Activated naive CD4-positive, alpha-beta T cell treated with anti-CD3 and anti-CD28 coated beads, Interleukin-2, amount 50 U/mL, for 72 hours (primary cell): ENCODE data around the gene HLTF. TPM values are rescaled to one million over a fixed set of nuclear protein-coding genes. Genes with fewer than 3 reads are reported as not detected.
A peak's percentile ranks its signal among the peaks of the same experiment; 100 is the strongest.
"Not testable (repeated sequence)": the region's sequence is repeated elsewhere in the genome, so short reads cannot be mapped to it uniquely, and the experiment has no call there.

Experiments used
- ATAC-seq, 2 donors: fragments of 150-1000 bp; cut with Tn5 transposase; 2 replicates each; pipeline ENCODE4 v1.10.0; 2021; ENCODE audit warnings: mild to moderate bottlenecking in 2 of 2, moderate library complexity in 2 of 2
- DNase-seq, 2 donors: peaks; one replicate each; pipeline ENCODE4 v3.0.0; 2021 to 2022; ENCODE audit warnings: low spot score in 2 of 2
- H3K27ac Mint-ChIP-seq, 2 donors: one replicate each; pipeline ENCODE4 v1.8.0; 2022; ENCODE audit warnings: mild to moderate bottlenecking in 2 of 2, mixed read lengths in 2 of 2
- H3K36me3 Mint-ChIP-seq, 2 donors: one replicate each; pipeline ENCODE4 v1.8.0; 2022; ENCODE audit warnings: mixed read lengths in 2 of 2
- H3K9me3 Mint-ChIP-seq, 2 donors: one replicate each; pipeline ENCODE4 v1.8.0; 2022; ENCODE audit warnings: mixed read lengths in 2 of 2
- total RNA-seq, 2 donors: library from RNA; stranded (reverse); gene quantifications; one replicate each; pipeline ENCODE4 v1.2.3, GENCODE V29; 2022

Gene HLTF
- total RNA-seq, 2 donors from 2014 or later, result 24.9 to 35.8 TPM

DNA sequence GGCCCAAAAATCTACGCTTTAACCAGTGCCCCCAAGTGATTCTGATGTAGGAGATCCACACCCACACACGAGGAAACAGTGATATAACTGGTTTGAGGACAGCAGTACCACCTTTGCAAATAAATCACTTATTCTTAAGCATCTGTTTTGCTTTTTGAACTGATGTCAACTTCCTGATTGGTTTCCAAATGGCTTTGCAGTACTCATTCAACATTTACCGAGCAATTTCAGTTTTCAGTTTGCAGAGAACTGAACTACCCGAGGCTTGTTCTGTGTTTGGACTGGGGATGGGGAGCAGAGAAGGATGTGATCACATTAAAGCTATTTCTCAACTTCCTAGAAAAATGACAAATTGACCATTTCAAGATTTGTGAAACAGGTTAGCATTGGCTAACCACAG is 96.1 kb downstream of the HLTF start:
- H3K36me3 Mint-ChIP-seq, result no peaks in the 10 kb centered on the region
- no peak for DNase-seq
- peak in 1 of 2 donors; percentile 37 for ATAC-seq

DNA sequence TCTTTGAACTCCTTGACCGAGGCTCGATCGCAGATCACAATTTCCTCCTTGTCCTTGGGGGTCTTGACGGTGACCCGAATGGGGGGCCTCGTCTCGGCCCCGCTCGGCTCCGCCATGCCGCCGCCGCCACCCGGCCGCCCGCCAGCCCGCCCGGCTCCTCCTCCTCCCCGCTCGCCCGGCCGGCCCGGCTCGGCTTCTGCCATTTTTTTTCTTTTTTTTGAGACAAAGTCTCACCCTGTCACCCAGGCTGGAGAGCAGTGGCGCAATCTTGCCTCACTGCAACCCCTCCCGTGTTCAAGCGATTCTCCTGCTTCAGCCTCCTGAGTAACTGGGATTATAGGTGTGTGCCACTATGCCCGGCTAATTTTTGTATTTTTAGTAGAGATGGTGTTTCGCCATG is 98.8 kb downstream of the HLTF start:
- DNase-seq, H3K36me3 Mint-ChIP-seq, ATAC-seq, H3K9me3 Mint-ChIP-seq, H3K27ac Mint-ChIP-seq: not testable (repeated sequence)

More for the DNA sequence above, 96.1 kb downstream of the HLTF start:
- Mint-ChIP-seq H3K9me3 (no peaks in the 10 kb centered on the region), H3K27ac (peak overlapping the region in 1 of 2 donors; percentile 78)

DNA sequence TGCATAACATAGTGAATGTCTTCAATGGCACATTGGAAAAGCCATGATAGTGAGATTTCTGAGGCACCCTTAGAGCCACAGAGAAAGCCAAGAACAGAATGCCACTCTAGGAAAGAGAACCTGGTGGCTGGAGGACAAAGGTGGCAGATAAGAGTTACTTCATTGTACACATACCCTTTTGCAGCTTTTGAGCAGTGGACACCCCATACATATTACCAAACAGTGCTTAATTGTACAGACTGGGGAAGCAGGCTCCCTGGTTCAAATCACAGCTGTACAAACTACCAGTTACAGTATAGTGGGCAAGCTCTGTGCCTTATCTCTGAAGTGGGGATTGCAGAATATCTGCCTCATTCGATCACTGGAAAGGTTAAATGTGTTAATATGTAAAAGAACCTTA is 105.1 kb downstream of the HLTF start:
- ATAC-seq (no peak), DNase-seq (no peak)
- peaks cover 0 to 4% of the 10 kb centered on the region in 2 donors for H3K36me3 Mint-ChIP-seq
- no peak overlapping the region for H3K27ac Mint-ChIP-seq
- H3K9me3 Mint-ChIP-seq, result peaks cover 0 to 3% of the 10 kb centered on the region in 2 donors

Other genes with a start within 250 kb of the HLTF start
- under 1 TPM in 1 of 2 donors, not detected in 1; 0.16 TPM for gene CPA3, start 221.2 kb downstream of the HLTF start, total RNA-seq
- 10 to 100 TPM; 10.7 to 12.8 TPM for gene GYG1, start 95.0 kb downstream of the HLTF start, total RNA-seq
- gene HPS3, start 43.1 kb upstream of the HLTF start, total RNA-seq, result 10 to 100 TPM; 22.3 to 23.2 TPM
- gene CP, start 135.3 kb upstream of the HLTF start, total RNA-seq, result not detected
- gene TM4SF18, start 247.1 kb upstream of the HLTF start, total RNA-seq, result not detected